Activated naive CD4-positive, alpha-beta T cell treated with anti-CD3 and anti-CD28 coated beads, Interleukin-2, amount 50 U/mL, for 24 hours (primary cell): ENCODE measurements around the gene EMILIN3.

Experiments
- H3K27ac Mint-ChIP-seq: one replicate; pipeline ENCODE4 v1.8.0; 2021; ENCODE audit warnings: mild to moderate bottlenecking, mixed read lengths
- H3K27me3 Mint-ChIP-seq: one replicate; pipeline ENCODE4 v1.8.0; 2021; ENCODE audit warnings: mixed read lengths
- H3K36me3 Mint-ChIP-seq: one replicate; pipeline ENCODE4 v1.8.0; 2021; ENCODE audit warnings: mixed read lengths
- H3K4me1 Mint-ChIP-seq: one replicate; pipeline ENCODE4 v1.8.0; 2021; ENCODE audit warnings: mixed read lengths
- H3K4me3 Mint-ChIP-seq: one replicate; pipeline ENCODE4 v1.8.0; 2021; ENCODE audit warnings: mild to moderate bottlenecking, mixed read lengths
- H3K9me3 Mint-ChIP-seq: one replicate; pipeline ENCODE4 v1.8.0; 2021; ENCODE audit warnings: mixed read lengths

Gene EMILIN3

GRCh38 chr20:41366546-41367392 lies at the start of gene EMILIN3:
TSS of gene EMILIN3 (minus strand) at chr20:41366818. CDS start at chr20:41366634, 184 bp downstream.
- no peaks in the 10 kb centered on the region for H3K9me3 Mint-ChIP-seq
- peak within 1 kb of the TSS; percentile 73 for H3K4me3 Mint-ChIP-seq
- peaks cover 8% of the 10 kb centered on the region for H3K4me1 Mint-ChIP-seq
- H3K27me3 Mint-ChIP-seq = peaks cover 22% of the 10 kb centered on the region
- H3K27ac Mint-ChIP-seq = no peak within 1 kb of the TSS
- peaks cover 5% of the 10 kb centered on the region for H3K36me3 Mint-ChIP-seq

- Mint-ChIP-seq H3K4me3 (no peak overlapping the region), H3K27ac (no peak overlapping the region), H3K36me3 (peaks cover 24% of the 10 kb centered on the region), H3K27me3 (no peaks in the 10 kb centered on the region), H3K9me3 (no peaks in the 10 kb centered on the region), H3K4me1 (no peaks in the 10 kb centered on the region)
Observed at GRCh38 chr20:41415191-41415590, 48.6 kb upstream of the EMILIN3 start.

- Mint-ChIP-seq H3K27me3 (no peaks in the 10 kb centered on the region), H3K4me1 (peaks cover 14% of the 10 kb centered on the region), H3K27ac (no peak overlapping the region), H3K9me3 (no peaks in the 10 kb centered on the region), H3K4me3 (no peak overlapping the region), H3K36me3 (peaks cover 22% of the 10 kb centered on the region)
Observed at GRCh38 chr20:41413169-41413568, 46.6 kb upstream of the EMILIN3 start.

- H3K4me1 Mint-ChIP-seq = peaks cover 14% of the 10 kb centered on the region
- peaks cover 19% of the 10 kb centered on the region for H3K36me3 Mint-ChIP-seq
- H3K27me3 Mint-ChIP-seq = no peaks in the 10 kb centered on the region
- peak overlapping the region; percentile 30 for H3K27ac Mint-ChIP-seq
- no peaks in the 10 kb centered on the region for H3K9me3 Mint-ChIP-seq
- no peak overlapping the region for H3K4me3 Mint-ChIP-seq
Observed at GRCh38 chr20:41412324-41413120, 45.9 kb upstream of the EMILIN3 start.

- Mint-ChIP-seq H3K36me3 (peaks cover 17% of the 10 kb centered on the region), H3K27ac (no peak overlapping the region), H3K27me3 (no peaks in the 10 kb centered on the region), H3K4me3 (no peak overlapping the region), H3K9me3 (no peaks in the 10 kb centered on the region), H3K4me1 (peaks cover 14% of the 10 kb centered on the region)
Observed at GRCh38 chr20:41411391-41411847, 44.8 kb upstream of the EMILIN3 start.

- Mint-ChIP-seq H3K27me3 (no peaks in the 10 kb centered on the region), H3K27ac (no peak overlapping the region), H3K4me1 (peaks cover 14% of the 10 kb centered on the region), H3K9me3 (no peaks in the 10 kb centered on the region), H3K36me3 (peaks cover 12% of the 10 kb centered on the region), H3K4me3 (no peak overlapping the region)
Observed at GRCh38 chr20:41408986-41409385, 42.4 kb upstream of the EMILIN3 start.

- peaks cover 6% of the 10 kb centered on the region for H3K36me3 Mint-ChIP-seq
- no peak overlapping the region for H3K27ac Mint-ChIP-seq
- no peak overlapping the region for H3K4me3 Mint-ChIP-seq
Observed at GRCh38 chr20:41408156-41408794, 41.7 kb upstream of the EMILIN3 start.

GRCh38 chr20:41407607-41408006 lies 41.0 kb upstream of the EMILIN3 start:
- Mint-ChIP-seq H3K36me3 (peaks cover 9% of the 10 kb centered on the region), H3K4me1 (peaks cover 14% of the 10 kb centered on the region), H3K27me3 (no peaks in the 10 kb centered on the region), H3K27ac (no peak overlapping the region), H3K9me3 (no peaks in the 10 kb centered on the region), H3K4me3 (no peak overlapping the region)

More at GRCh38 chr20:41408156-41408794, 41.7 kb upstream of the EMILIN3 start:
- Mint-ChIP-seq H3K4me1 (peaks cover 14% of the 10 kb centered on the region), H3K9me3 (no peaks in the 10 kb centered on the region), H3K27me3 (no peaks in the 10 kb centered on the region)

- Mint-ChIP-seq H3K36me3 (peaks cover 7% of the 10 kb centered on the region), H3K27me3 (no peaks in the 10 kb centered on the region), H3K4me1 (peaks cover 14% of the 10 kb centered on the region), H3K9me3 (no peaks in the 10 kb centered on the region), H3K27ac (no peak overlapping the region), H3K4me3 (no peak overlapping the region)
Observed at GRCh38 chr20:41406896-41407444, 40.4 kb upstream of the EMILIN3 start.

GRCh38 chr20:41406353-41406752 lies 39.7 kb upstream of the EMILIN3 start:
- Mint-ChIP-seq H3K36me3 (peaks cover 7% of the 10 kb centered on the region), H3K27ac (no peak overlapping the region), H3K9me3 (no peaks in the 10 kb centered on the region), H3K4me1 (peaks cover 14% of the 10 kb centered on the region), H3K27me3 (no peaks in the 10 kb centered on the region), H3K4me3 (no peak overlapping the region)

- Mint-ChIP-seq H3K36me3 (peaks cover 7% of the 10 kb centered on the region), H3K9me3 (no peaks in the 10 kb centered on the region), H3K4me1 (peaks cover 14% of the 10 kb centered on the region), H3K4me3 (no peak overlapping the region), H3K27me3 (no peaks in the 10 kb centered on the region), H3K27ac (peak overlapping the region; percentile 46)
Observed at GRCh38 chr20:41405436-41405835, 38.8 kb upstream of the EMILIN3 start.

GRCh38 chr20:41403604-41404003 lies 37.0 kb upstream of the EMILIN3 start:
- peaks cover 3% of the 10 kb centered on the region for H3K4me1 Mint-ChIP-seq

GRCh38 chr20:41398408-41398807 lies 31.8 kb upstream of the EMILIN3 start:
- H3K27me3 Mint-ChIP-seq = no peaks in the 10 kb centered on the region
- no peaks in the 10 kb centered on the region for H3K9me3 Mint-ChIP-seq
- no peaks in the 10 kb centered on the region for H3K4me1 Mint-ChIP-seq
- no peak overlapping the region for H3K27ac Mint-ChIP-seq
- peaks cover 4% of the 10 kb centered on the region for H3K36me3 Mint-ChIP-seq
- H3K4me3 Mint-ChIP-seq = no peak overlapping the region

More at GRCh38 chr20:41403604-41404003, 37.0 kb upstream of the EMILIN3 start:
- H3K9me3 Mint-ChIP-seq = no peaks in the 10 kb centered on the region
- peaks cover 4% of the 10 kb centered on the region for H3K36me3 Mint-ChIP-seq
- H3K27ac Mint-ChIP-seq = no peak overlapping the region
- H3K27me3 Mint-ChIP-seq = no peaks in the 10 kb centered on the region
- H3K4me3 Mint-ChIP-seq = no peak overlapping the region

GRCh38 chr20:41395667-41396664 lies 29.3 kb upstream of the EMILIN3 start:
- Mint-ChIP-seq H3K27ac (no peak overlapping the region), H3K36me3 (no peaks in the 10 kb centered on the region), H3K27me3 (no peaks in the 10 kb centered on the region), H3K9me3 (no peaks in the 10 kb centered on the region), H3K4me3 (no peak overlapping the region), H3K4me1 (no peaks in the 10 kb centered on the region)
